ENCODE measurements around the gene RIPK4.
"Not testable (repeated sequence)": the region's sequence is repeated elsewhere in the genome, so short reads cannot be mapped to it uniquely, and the experiment has no call there.

The RIPK4 gene

GRCh38 chr21:41786509-41786987 is 19.7 kb upstream of the RIPK4 start:
- no peak for DNase-seq (ENCODE audit: extremely low spot score)
- CTCF ChIA-PET = interaction anchor here (0.6 to 1.6 kb wide), 4 partner anchors 133 to 670 kb away, joined by 3 to 7 read pairs (median 3); no protein-coding TSS in a partner anchor
- no peak for TF ChIP-seq HDGF (IDR thresholded peaks at IDR 0.05; ENCODE audit: borderline replicate concordance)
- POLR2A ChIA-PET = interaction anchor here (1.3 kb wide), 1 partner anchor 30 kb away, joined by 3 read pairs; no protein-coding TSS in a partner anchor

- POLR2A ChIA-PET = interaction anchor here (1.3 kb wide), 1 partner anchor 32 kb away, joined by 3 read pairs; no protein-coding TSS in a partner anchor
- DNase-seq (ENCODE audit: extremely low spot score) = not testable (repeated sequence)
- CTCF ChIA-PET = interaction anchor here (0.7 kb wide), 1 partner anchor 32 kb away, joined by 5 read pairs; no protein-coding TSS in a partner anchor
Measured at GRCh38 chr21:41785262-41785661, 18.4 kb upstream of the RIPK4 start.

DNA sequence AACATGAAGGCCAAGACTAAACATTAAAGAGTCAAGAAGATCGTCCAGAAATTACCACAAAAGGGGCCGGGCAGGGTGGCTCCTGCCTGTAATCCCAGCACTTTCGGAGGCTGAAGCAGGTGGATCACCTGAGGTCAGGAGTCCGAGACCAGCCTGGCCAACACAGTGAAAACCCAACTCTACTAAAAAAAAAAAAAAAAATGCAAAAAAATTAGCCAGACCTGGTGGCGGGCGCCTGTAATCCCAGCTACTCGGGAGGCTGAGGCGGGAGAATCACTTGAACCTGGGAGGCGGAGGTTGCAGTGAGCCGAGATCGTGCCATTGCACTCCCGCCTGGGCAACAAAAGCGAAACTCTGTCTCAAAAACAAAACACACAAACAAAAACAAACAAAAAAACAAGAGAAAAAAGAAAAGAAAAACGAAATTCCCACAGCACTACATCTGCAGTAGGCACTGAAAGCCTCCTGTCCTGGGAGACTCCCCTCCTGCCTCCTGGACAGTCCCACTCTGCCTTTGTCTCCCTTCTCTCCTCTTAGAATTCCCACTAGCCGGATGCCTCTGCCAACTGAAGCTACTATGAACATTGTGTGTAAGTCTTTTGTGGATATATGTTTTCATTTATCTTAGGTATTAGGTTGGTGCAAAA is 17.7 kb upstream of the RIPK4 start:
- CTCF ChIA-PET = interaction anchor here (1.2 to 2.0 kb wide), 2 partner anchors 32 to 174 kb away, joined by 3 to 7 read pairs; no protein-coding TSS in a partner anchor

DNA sequence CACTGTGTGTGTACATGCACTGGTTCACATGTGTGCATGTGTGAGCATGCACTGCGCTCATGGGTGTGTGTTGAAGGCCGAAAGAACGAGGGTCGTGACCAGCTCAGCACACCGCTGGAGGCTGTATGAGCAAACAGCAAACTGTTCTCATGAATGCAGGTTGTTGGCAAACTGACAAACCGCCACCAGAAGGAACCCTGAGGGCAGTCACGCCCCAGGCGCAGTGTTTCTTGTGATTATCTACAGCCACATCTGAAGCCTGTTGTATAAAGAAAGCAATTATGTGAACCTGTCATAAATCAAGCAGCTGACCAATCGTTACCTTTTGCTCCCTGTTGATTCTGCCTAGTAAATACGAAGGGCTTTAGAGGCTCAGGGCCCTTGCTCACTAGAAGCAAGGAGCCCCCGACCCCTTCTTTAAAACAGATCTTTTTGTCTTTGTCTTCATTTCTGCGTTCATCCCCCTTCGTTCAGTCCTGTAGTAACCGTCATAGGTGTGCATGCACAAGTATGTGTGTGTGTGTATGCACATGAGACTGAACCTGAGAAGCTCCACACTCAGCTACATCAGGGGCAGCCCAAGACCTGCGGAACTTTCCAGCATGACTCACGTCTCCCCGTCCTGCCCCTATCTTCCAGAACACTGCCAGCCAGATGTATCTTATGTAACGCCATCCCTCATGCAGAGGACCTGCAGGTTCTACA is 16.8 kb upstream of the RIPK4 start:
- CTCF ChIA-PET = interaction anchor here (0.7 to 2.0 kb wide), 3 partner anchors 33 to 173 kb away, joined by 3 to 7 read pairs (median 3); no protein-coding TSS in a partner anchor
- DNase-seq (ENCODE audit: extremely low spot score) = no peak
- POLR2A ChIA-PET = no interaction called here
- TF ChIP-seq L3MBTL2 (conservative IDR thresholded peaks at IDR 0.05) (0 out of 2 replicates have a peak, but pooled peaks have one; percentile 56), NFRKB (IDR thresholded peaks at IDR 0.05) (no peak), SUZ12 (IDR thresholded peaks at IDR 0.05) (no peak), CTBP1 (IDR thresholded peaks at IDR 0.05; ENCODE audit: borderline replicate concordance) (peak; percentile 9; the same call in 1 of the 2 replicates), PKNOX1 (IDR thresholded peaks at IDR 0.05) (peak; percentile 89)

More for the DNA sequence above, 17.7 kb upstream of the RIPK4 start:
- no peak for DNase-seq (ENCODE audit: extremely low spot score)
- POLR2A ChIA-PET = no interaction called here
- TF ChIP-seq FOXM1 (IDR thresholded peaks at IDR 0.05; ENCODE audit: borderline replicate concordance) = no peak
- TF ChIP-seq NFRKB (IDR thresholded peaks at IDR 0.05) = no peak
- no peak for TF ChIP-seq SP1 (IDR thresholded peaks at IDR 0.05)
- no peak for TF ChIP-seq ELF4 (IDR thresholded peaks at IDR 0.05)
- no peak for TF ChIP-seq BHLHE40 (IDR thresholded peaks at IDR 0.05; ENCODE audit: borderline replicate concordance)
- TF ChIP-seq HDGF (IDR thresholded peaks at IDR 0.05; ENCODE audit: borderline replicate concordance) = no peak
- TF ChIP-seq LEF1 (IDR thresholded peaks at IDR 0.05; ENCODE audit: borderline replicate concordance) = no peak
- TF ChIP-seq FOXK2 (IDR thresholded peaks at IDR 0.05) = no peak
- no peak for TF ChIP-seq L3MBTL2 (conservative IDR thresholded peaks at IDR 0.05)
- no peak for TF ChIP-seq SUZ12 (IDR thresholded peaks at IDR 0.05)
- no peak for TF ChIP-seq CTBP1 (IDR thresholded peaks at IDR 0.05; ENCODE audit: borderline replicate concordance)
- no peak for TF ChIP-seq ZNF384 (IDR thresholded peaks at IDR 0.05)

DNA sequence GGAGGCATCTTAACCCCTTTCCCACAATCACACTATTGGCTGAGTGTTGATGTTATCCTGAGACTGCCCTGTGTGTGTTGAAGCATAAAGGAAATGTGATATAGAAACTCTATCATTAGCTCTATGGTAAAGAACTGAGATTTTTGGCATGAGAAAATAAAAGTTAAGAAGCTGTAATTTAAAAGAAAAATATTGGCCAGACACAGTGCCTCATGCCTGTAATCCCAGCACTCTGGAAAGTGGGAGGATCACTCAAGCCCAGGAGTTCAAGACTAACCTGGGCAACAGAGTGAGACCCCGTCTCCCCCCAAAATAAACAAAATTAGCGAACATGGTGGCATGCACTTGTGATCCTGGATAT is 14.2 kb upstream of the RIPK4 start:
- ChIA-PET CTCF (interaction anchor here (1.1 kb wide), 1 partner anchor 169 kb away, joined by 3 read pairs; no protein-coding TSS in a partner anchor), POLR2A (no interaction called here)
- no peak for DNase-seq (ENCODE audit: extremely low spot score)
- TF ChIP-seq PKNOX1 (IDR thresholded peaks at IDR 0.05) (no peak), NFRKB (IDR thresholded peaks at IDR 0.05) (no peak), TARDBP (IDR thresholded peaks at IDR 0.05) (no peak), CTBP1 (IDR thresholded peaks at IDR 0.05; ENCODE audit: borderline replicate concordance) (no peak), ZNF384 (IDR thresholded peaks at IDR 0.05) (no peak), BHLHE40 (IDR thresholded peaks at IDR 0.05; ENCODE audit: borderline replicate concordance) (no peak), SP1 (IDR thresholded peaks at IDR 0.05) (no peak), ELF4 (IDR thresholded peaks at IDR 0.05) (no peak), L3MBTL2 (conservative IDR thresholded peaks at IDR 0.05) (no peak)

GRCh38 chr21:41780337-41781049 is 13.6 kb upstream of the RIPK4 start:
- TF ChIP-seq TARDBP (IDR thresholded peaks at IDR 0.05) = no peak
- TF ChIP-seq LEF1 (IDR thresholded peaks at IDR 0.05; ENCODE audit: borderline replicate concordance) = no peak
- TF ChIP-seq ARNT (IDR thresholded peaks at IDR 0.05) = no peak
- TF ChIP-seq FOXA1 (IDR thresholded peaks at IDR 0.05) = no peak
- TF ChIP-seq FOXM1 (IDR thresholded peaks at IDR 0.05; ENCODE audit: borderline replicate concordance) = no peak
- TF ChIP-seq PKNOX1 (IDR thresholded peaks at IDR 0.05) = no peak
- no peak for TF ChIP-seq SUZ12 (IDR thresholded peaks at IDR 0.05)
- TF ChIP-seq HDGF (IDR thresholded peaks at IDR 0.05; ENCODE audit: borderline replicate concordance) = no peak
- no peak for TF ChIP-seq CTBP1 (IDR thresholded peaks at IDR 0.05; ENCODE audit: borderline replicate concordance)
- TF ChIP-seq ZNF384 (IDR thresholded peaks at IDR 0.05) = no peak
- TF ChIP-seq L3MBTL2 (conservative IDR thresholded peaks at IDR 0.05) = no peak
- no peak for TF ChIP-seq ELF4 (IDR thresholded peaks at IDR 0.05)
- CTCF ChIA-PET = interaction anchor here (1.1 kb wide), 1 partner anchor 168 kb away, joined by 3 read pairs; no protein-coding TSS in a partner anchor
- POLR2A ChIA-PET = no interaction called here
- DNase-seq (ENCODE audit: extremely low spot score) = no peak

Measured in HEK293T (cell line).